Stimulated activated CD4-positive, alpha-beta T cell treated with anti-CD3 and anti-CD28 coated beads, Interleukin-4, amount 100 ng/mL, for 4 hours (primary cell): ENCODE data around the gene MLLT1.
"Not testable (repeated sequence)": the region's sequence is repeated elsewhere in the genome, so short reads cannot be mapped to it uniquely, and the experiment has no call there.

ENCODE experiments used
- DNase-seq, 2 experiments: peaks; one replicate each; pipeline ENCODE4 v3.0.0-alpha.2; 2020

The MLLT1 gene, protein sequence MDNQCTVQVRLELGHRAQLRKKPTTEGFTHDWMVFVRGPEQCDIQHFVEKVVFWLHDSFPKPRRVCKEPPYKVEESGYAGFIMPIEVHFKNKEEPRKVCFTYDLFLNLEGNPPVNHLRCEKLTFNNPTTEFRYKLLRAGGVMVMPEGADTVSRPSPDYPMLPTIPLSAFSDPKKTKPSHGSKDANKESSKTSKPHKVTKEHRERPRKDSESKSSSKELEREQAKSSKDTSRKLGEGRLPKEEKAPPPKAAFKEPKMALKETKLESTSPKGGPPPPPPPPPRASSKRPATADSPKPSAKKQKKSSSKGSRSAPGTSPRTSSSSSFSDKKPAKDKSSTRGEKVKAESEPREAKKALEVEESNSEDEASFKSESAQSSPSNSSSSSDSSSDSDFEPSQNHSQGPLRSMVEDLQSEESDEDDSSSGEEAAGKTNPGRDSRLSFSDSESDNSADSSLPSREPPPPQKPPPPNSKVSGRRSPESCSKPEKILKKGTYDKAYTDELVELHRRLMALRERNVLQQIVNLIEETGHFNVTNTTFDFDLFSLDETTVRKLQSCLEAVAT

DNA sequence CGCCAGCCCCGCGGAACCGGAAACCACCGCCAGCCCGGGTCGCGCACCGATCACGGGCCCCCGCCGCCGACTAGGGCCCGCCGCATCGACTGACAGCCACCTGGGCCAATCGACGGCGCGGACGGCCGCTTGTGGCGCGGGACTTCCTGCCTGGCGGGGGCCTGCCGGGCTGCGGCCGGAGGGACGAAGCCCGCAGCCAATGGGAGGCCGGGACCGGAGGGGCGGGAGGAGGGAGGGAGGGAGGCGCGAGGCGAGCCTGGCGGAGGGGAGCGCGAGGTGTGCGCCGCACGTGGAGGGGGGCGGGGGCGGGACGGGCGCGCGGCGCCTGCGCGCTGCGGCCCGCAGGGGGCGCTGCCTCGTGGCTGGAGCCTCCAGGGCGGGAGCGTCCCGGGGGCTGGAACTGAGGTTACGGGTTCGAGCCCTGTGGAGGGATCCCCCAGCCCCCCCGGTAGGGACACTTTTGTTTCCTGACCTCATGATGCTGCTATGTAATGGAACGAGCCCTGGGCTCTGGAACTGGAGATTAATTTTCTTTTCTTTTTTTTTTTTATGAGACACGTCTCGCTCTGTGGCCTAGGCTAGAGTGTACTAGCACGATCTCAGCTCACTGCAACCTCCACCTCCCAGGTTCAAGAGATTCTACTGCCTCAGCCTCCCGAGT lies at the start of gene MLLT1:
TSS of gene MLLT1 (minus strand) at position 45 of the 661 bp plus-strand sequence. CDS start 191 bp downstream, outside the sequence.
- DNase-seq, result peak; percentile 96 to 98

DNA sequence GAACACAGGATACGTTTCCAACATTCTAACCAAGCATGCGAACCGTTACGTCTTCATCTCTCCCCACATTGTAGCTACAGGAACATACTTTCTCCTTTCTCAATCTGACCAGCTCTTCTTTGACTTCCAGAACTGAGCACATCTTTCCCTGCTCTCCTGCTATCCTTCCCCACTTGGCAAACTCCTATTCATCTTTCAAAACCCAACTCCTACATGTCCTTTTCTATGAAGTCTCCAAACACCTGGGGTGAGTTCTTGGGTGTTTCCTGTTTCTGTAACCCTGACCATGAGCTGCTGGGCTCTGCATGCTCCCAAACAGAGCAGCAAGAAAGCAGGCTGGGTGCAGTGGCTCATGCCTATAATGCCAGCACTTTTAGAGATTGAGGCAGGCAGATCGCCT lies 47.0 kb upstream of the MLLT1 start:
- DNase-seq, result no peak

DNA sequence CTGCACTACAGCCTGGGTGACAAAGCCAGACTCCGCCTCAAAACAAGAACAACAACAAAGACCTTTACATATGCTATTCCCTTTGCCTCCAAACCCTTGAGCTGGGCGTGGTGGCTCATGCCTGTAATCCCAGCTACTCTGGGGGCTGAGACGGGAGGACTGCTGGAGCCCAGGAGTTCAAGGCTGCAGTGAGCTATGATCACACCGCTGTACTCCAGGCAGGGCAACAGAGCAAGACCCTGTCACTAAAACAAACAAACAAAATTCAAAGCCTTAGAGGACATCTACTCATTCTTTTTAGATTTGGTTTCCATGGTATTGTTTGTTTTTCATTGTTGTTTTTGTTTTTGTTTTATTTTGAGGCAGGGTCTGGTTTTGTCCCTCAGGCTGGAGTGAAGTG lies 45.8 kb upstream of the MLLT1 start:
- DNase-seq, result no peak

DNA sequence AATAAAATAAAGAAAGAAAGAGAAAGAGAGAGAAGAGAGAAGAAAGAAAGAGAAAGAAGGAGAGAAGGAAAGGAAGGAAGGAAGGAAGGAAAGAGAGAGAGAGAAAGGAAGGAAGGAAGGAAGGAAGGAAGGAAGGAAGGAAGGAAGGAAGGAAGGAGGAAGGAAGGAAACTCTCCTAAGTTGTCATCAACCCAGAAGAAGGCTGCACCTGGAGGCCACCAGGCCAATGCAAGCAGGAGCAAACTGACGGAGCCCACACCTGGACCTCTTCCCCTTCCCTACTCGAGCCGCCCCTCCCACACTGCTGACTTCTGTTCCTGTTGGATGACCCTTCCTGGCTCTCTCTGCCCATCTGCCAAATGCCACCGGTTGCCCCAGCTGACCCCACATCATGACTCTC lies 45.0 kb upstream of the MLLT1 start:
- no peak for DNase-seq

DNA sequence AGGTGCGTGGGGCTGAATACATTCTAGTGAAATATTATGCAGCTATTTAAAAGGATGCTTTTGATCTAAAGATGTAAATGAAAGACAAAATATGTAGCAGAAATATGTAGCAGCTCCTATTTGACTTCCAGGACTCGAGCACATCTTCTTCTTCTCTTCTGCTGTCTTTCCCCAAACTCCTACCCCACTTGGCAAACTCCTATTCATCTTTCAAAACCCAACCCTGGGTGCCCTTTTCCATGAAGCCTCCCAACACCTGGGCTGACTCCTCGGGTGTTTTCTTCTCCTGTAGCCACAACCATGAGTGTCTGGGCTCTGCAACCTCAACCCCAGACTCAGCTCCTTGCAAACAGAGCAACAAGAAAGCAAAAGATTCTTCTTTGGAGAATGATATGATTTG lies 42.5 kb upstream of the MLLT1 start:
- no peak for DNase-seq

DNA sequence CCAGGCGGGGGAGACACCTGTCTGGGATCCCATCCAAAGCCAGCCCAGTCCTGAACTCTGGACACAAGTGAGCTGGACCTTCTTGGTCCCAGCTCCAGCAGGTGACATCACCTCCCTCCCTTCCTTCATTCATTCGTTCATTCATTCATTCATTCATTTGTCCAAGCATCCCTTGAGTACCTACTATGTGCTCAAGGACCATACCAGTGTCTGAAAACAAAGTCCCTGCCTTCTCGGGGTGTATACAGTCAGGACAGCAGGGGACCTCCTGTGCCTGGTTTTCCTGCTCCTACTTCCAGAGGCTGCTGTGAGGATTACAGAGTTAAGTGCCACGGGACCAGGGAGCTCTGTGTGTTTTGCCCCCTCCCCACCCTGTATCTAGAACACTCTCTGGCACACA lies 39.6 kb upstream of the MLLT1 start:
- no peak for DNase-seq

DNA sequence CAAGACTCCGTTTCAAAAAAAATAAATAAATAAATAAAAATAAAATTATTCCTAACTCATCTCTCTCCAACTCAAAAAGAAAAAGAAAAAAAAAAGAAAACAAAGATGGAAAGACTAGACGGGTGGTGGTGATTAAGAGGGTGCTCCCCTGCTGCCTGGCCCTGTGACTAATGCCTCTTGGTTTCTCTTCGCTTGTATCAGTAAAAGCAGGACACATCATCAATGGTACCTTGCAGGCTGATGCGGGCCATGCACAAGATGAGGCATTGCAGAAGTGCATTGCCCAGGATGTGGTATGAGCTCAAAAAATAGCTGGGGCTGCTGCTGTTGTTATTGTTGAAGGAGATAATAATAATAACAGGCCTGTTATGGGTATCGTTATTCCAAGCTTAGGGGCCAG lies 39.0 kb upstream of the MLLT1 start:
- DNase-seq, result no peak

DNA sequence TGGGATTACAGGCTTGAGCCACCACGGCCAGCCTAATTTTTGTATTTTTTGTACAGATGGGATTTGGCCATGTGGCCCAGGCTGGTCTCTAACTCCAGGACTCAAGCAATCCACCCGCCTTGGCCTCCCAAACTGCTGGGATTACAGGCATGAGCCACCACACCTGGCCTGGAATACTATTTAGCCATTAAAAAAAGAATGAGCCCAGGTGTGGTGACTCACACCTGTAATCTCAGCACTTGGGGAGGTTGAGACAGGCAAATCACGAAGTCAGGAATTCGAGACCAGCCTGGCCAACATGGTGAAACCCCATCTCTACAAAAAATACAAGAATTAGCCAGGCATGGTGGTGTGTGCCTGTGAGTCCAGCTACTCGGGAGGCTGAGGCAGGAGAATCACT lies 35.9 kb upstream of the MLLT1 start:
- DNase-seq, result not testable (repeated sequence)

DNA sequence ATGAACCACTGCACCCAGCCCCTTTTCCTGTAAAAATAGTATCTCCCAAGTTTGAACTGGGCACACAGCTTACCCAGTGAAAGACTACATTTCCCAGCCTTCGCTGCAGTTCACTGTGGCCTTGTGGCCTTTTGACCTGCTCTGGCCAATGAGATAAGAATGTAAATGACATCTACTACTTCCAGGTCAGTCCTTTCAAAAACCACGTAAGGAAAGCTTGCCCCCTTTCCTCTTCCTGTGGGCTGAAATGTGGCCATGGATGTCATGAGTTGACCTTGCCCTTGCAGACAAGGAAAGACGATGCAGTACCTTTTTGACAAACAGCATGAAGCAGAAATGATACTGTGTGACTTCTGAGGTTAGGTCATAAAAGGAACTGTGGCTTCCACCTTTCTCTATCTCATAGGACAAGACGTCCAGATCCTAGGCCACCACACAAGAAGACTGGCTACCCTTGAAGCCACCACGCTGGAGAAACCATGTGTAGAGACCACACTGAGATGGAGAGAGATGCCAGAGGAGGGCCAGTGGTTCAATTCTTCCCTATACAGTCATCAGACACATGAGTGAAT lies 33.7 kb upstream of the MLLT1 start:
- DNase-seq, result no peak

DNA sequence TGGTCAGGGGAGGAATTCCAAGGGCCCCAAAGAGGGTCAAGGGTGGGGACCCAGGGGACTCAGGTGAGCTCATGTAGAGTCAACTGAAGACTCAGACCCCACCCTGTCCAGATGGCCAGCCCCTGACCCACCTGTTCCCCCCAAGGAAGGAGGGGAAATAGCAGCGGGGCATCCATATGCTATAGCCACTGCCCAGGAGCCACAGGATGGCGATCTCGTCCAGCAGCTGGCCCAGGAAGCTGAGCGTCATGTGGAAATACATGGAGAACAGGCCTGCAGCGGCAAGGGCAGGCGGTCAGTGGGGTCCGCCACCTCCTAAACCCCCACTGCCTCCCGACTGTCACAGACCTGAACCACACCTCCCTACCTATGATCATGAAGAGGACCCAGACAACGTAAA lies 32.2 kb upstream of the MLLT1 start:
- DNase-seq, result no peak

DNA sequence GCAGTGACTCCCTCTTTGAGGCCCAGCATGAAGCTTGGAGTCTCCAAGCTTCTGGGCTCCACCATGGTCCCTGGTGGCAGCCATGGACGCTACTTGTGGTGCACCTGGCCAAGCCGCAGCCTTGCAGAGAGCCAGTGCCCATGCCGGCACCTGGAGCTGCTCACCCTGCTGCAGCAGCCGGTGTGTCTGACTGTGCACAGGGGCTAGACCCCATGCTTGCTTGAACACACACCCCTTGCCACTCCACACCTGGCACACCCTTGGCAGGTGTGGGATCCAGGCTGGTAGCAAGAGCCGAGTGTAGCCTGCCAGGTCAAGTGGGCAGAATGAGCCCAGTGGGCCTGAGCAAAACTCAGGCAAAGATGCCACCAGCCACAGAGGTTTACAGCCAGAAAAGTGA lies 18.6 kb upstream of the MLLT1 start:
- DNase-seq, result no peak

DNA sequence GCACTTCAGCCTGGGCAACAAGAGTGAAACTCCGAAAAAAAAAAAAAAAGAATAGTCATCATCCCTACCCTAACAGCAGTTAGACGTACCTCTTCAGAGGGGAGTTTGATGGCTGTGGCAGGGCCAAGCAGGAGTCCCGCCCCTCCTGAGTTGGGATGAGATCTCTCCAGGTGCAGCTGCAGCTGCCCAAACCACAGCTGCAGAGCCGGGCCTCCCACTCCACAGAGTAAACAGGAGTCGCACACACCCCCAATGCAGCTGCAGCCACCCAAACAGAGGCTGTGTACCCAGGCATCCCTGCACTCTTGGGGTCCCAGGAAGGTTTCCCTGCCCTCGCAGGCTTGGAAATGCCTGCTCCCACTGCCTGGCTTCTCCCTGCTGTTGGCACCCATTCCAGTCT lies 17.4 kb upstream of the MLLT1 start:
- no peak for DNase-seq

DNA sequence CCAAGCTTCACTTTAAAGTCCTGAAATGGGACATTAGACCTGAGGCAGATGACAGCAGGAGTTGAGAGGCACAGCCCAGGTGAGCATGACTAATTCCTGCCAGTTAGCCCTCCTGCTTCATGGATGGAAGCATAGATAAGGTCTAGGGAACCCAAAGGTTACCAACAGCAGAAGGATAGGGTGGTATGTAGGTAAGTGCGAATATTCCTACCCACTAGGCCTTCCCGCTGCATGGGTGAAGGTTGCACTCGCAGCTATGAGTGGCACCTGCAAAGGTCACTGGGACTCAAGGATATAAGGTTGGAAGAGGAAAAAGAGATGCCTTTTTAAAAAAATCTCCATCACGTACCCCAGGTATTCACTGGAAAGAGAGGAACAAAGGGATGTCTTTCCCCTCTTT lies 12.2 kb upstream of the MLLT1 start:
- DNase-seq, result no peak

DNA sequence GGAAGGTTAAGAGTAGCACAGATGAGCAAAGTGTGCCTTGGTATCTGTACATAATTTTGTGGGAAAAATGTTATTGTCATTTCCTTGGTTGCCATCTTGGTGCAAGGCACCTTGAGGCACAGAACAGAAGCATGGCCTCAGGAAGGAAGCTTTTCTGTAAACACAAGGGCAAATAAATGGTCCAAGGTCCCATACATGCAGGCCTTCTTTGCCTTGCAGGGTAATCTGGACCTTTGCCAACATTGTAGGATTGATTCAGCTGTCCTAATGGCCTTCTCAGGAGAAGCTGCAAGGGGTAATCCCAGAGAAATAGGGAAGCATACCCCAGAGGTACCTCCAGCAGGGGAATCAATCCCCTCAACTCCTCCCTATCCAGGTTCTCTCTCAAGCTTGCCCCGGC lies 9.0 kb upstream of the MLLT1 start:
- no peak for DNase-seq

DNA sequence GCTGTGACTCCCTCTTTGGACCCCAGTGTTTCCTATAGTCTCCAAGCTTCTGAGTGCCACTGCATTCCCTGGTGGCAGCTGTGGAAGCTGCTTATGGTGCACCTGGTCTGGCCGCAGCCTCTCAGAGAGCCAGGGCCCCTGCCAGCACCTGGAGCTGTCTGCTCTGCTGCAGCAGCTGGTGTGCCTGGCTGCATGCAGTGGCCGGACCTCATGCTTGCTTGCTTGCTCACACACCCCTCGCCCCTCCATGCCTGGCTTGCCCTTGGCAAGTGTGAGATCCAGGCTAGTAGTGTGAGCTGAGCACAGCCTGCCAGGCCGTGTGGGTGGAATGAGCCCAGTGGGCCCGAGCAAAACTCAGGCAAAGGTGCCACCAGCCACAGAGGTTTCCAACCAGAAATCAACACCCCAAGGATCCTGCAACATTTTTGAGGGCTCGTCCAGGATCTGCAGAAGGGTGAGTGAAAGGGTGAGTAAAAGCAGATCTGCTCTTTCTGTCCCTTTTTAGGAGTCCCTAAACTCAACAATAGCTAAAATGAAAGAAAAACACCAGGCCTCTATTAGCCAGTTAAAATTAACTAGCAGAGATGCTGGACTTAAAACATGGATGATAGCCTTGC lies 7.6 kb upstream of the MLLT1 start:
- DNase-seq, result no peak

DNA sequence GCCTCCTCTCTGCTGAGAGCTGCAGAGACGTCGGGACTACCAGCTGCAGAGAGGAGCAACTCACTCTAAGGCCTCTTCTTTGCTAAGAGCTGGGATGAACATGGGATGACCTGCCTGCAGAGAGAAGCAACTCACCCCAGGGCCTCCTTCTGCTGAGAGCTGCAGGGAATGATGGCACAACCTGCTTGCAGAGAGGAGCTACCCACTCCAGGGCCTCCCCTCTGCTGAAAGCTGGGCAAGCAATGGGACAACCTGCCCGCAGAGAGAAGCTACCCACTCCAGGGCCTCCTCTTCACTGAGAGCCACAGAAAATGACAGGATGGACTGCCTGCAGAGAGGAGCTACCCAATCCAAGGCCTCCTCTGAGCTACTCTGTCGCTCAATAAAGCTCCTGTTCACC lies 6.9 kb upstream of the MLLT1 start:
- no peak for DNase-seq

DNA sequence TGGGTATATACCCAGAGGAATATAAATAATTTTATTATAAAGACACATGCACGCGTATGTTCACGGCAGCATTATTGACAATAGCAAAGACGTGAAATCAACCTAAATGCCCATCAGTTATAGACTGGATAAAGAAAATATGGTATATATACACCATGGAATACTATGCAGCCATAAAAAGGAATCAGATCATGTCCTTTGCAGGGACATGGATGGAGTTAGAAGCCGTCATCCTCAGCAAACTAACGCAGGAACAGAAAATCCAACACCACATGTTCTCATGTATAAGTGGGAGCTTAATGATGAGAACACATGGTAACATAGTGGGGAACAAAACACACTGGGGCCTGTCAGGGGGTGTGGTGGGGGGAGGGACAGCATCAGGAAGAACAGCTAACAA lies 2.6 kb upstream of the MLLT1 start:
- DNase-seq, result not testable (repeated sequence)

DNA sequence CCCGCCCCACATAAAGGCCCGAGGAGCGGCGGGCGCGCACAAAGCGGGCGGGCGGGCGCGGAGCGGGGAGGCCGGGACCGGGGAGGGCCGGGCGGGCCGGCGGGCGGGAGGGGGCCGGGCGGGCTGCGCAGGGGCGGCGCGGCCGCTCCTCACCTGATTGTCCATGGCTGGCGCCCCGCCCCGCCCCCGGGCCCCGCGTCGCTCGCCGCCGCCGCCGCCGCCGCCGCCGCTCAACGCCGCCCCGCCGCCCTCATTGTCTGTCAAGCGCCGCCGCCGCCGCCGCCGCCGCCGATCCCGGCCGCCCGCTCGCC lies 200 bp downstream of the MLLT1 start:
- no peak for DNase-seq

DNA sequence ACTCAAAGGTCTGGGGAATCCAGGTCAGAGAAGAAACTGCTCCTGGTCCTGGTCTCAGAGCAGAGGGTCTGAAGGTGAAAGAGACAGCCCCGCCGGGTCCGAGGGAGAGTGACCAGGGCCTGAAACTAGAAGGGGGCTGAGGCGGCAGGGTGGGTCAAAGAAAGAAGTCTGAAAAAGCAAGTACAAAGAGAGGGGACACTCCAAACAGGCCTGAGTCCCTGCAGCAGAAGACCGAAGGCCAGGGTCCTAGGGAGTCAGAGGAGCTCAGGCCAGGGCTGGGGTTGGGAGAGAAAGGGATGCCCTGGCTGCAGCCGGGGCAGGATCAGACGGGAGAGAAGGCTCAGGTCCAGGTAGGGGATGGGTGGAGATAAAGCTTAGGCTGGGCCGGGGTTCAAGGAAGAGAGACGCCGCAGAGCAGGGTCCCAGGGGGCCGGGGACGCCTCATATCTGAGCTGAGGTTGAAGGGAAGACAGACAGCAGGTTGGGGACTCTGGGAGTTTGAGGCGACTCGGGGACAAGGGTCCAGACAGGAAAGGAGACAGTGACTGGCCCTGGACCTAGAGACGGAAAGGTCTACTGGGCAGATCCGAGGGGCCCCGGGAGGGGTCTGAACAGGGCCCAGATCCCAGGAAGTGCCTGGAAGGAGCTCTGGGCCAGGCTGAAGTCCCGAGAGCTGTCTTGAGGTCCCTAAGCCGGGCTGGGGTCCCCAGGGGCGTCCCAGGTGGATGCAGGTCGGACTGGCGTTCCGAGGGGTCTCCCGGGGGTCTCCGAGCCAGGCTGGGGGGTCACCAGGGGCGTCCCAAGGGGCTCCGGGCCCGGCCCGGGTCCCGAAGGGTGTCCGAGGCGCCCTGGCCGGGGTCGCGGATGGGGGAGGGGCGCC lies 795 bp downstream of the MLLT1 start:
- no peak for DNase-seq

DNA sequence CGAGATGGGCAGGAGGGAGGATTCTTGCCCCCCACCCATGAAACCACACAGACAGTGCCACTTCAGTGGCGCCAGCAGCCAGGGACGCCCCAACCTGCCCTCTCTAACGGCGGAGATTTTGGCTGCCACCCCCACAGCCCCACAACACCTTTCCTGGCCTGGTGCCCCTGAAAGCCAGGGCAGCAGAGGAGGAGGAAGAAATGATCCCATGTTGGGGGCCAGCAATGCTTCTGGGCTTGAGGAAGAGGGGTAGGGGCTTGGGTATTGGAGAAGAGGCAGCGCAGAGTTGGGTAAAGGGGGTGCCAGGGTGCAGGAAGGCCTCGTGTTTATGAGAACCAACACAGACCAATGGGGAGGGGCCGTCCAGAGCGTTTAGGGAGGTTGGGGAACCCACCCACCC lies 1.7 kb downstream of the MLLT1 start:
- DNase-seq, result no peak

DNA sequence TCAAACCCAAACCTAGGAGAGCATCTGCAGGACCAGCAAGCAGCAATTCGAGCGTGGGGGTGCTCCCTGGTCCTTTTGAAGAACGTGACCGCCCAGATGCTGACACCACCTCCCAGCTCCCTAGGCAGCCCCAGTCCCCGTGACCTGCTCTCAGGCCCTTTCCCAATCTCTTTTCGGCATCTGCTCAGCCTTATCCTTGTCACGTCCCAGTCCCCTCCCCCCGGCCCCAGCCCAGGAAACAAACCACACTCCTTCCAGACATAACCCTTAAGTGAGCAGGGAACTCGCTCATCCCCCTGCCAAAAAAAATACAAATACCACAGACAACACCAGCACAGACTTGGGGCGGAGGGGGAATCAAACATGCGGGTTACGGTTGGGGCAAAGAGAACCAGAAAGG lies 3.3 kb downstream of the MLLT1 start:
- no peak for DNase-seq

DNA sequence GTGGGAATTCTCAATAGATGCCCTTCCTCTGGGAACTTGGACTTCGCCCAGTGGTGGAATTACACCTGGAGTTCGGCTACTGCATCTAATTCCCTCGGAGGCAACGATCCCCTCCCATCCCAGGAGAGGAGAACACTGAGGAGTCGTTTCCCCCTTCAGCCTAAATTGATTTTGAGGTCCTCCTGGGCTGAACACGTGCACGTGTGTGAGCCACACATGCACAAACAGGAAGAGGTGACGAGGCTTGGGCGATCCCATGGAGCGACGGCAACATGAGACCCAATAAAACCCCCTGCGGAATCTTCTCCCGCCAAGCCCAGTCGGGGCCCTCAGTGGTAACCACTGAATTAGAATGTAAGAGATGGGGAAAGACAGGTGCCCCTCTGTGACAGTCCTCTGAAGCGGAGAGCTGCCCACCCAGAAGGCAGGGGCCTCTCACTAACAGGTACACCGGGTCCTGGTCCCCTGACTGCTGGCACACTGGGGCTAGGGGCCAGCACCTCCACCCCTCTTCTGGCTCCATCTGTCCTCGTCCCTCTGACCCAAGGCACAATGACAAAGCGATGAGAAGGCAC lies 4.5 kb downstream of the MLLT1 start:
- DNase-seq, result no peak
